ENCODE results near the gene HEXD.
"Not testable (repeated sequence)": the region's sequence is repeated elsewhere in the genome, so short reads cannot be mapped to it uniquely, and the experiment has no call there.

DNA sequence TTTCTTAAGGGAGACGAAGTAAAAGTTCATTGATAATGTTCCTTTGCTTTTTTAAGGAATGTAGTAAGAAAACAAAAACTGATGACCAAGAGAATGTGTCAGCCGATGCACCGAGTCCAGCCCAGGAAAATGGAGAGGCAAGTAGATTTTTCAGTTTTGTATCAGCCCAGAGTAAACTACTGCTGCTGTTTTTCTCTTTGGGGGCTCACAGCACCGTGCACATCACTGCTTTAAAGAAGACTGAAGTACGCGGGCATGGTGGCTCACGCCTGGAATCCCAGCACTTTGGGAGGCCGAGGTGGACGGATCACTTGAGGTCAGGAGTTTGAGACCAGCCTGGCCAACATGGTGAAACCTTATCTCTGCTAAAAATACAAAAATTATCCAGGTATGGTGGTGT lies 41.8 kb downstream of the HEXD start:
- TF ChIP-seq, protein P1, sequence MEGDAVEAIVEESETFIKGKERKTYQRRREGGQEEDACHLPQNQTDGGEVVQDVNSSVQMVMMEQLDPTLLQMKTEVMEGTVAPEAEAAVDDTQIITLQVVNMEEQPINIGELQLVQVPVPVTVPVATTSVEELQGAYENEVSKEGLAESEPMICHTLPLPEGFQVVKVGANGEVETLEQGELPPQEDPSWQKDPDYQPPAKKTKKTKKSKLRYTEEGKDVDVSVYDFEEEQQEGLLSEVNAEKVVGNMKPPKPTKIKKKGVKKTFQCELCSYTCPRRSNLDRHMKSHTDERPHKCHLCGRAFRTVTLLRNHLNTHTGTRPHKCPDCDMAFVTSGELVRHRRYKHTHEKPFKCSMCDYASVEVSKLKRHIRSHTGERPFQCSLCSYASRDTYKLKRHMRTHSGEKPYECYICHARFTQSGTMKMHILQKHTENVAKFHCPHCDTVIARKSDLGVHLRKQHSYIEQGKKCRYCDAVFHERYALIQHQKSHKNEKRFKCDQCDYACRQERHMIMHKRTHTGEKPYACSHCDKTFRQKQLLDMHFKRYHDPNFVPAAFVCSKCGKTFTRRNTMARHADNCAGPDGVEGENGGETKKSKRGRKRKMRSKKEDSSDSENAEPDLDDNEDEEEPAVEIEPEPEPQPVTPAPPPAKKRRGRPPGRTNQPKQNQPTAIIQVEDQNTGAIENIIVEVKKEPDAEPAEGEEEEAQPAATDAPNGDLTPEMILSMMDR (IDR thresholded peaks at IDR 0.05; ENCODE audit: control extremely low read depth in 1 of 3, insufficient read depth in 1 of 3, low read depth in 1 of 3, low read length in 3 of 3) = not testable (repeated sequence)
- TF ChIP-seq GABPA (IDR thresholded peaks at IDR 0.05; ENCODE audit: borderline replicate concordance, insufficient read depth, low read length); SRF (IDR thresholded peaks at IDR 0.05; ENCODE audit: low read depth, low read length); POLR2A (IDR thresholded peaks at IDR 0.05; ENCODE audit: control extremely low read depth in 1 of 2, low read depth in 2 of 2, low read length in 2 of 2); POLR2AphosphoS5 (IDR thresholded peaks at IDR 0.05; ENCODE audit: low read depth, low read length); TBP (IDR thresholded peaks at IDR 0.05; ENCODE audit: low read depth, low read length); KDM5A (IDR thresholded peaks at IDR 0.05; ENCODE audit: low read length): not testable (repeated sequence)
- TF ChIP-seq, protein P2, sequence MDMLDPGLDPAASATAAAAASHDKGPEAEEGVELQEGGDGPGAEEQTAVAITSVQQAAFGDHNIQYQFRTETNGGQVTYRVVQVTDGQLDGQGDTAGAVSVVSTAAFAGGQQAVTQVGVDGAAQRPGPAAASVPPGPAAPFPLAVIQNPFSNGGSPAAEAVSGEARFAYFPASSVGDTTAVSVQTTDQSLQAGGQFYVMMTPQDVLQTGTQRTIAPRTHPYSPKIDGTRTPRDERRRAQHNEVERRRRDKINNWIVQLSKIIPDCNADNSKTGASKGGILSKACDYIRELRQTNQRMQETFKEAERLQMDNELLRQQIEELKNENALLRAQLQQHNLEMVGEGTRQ (IDR thresholded peaks at IDR 0.05; ENCODE audit: low read length) = not testable (repeated sequence)
